ENCODE measurements around the gene KERA.

Gene KERA

DNA sequence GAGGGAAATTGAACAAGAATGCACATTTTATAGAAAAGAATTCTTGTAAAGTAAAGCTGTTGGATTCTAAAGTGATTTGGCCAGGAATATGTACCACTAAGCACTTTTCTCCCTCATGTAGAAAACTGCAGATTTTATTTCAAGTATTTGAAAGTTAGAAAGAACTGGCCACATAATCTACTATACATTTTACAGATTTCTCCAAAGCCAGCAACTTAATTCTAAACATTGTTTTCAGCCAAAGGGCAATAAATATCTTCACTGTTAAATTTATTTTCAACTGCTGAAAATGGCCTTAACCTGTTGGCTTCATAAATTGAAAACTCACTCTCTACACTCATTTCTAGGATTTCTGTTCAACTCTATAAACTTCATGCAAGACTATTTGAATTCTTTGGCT, 15.6 kb upstream of the KERA start:
- DNase-seq (ENCODE audit: low read depth): no peak

DNA sequence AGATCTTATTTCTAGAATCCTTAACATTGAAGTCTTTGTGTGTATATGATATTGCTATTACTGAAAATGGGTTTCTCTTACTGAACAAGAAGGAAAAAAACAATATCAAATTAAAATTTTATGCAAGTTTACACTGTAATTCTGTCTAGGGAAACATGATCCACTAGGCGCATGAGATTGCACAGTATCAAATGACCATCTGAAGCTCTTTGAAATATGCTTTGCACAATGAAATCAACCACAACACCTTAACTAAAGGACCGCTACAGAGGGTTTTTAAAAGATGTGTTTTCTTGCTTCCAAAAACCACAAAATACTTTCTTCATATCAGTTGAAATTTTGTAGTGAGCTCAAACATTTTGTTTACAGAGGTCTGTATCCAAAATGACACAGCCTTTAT, 15.1 kb upstream of the KERA start:
- no peak for DNase-seq (ENCODE audit: low read depth)

DNA sequence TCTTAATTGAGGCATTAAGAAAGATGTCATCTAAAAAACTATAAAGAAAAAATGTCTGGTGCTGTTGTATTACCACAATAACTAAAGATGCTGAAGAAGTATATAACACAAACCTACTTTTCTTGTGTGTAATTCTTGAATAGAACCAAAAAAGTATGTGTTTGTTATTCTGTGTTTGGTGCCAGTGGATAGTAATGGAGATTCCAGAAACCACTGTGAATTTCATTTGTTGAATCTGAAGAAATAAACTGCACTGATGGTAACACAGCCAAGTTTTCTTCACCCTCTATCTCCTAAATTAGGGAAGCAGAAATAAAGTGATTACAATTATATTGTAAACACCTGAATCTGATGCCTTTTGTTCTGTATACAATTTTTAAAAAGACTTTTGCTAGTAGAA, 13.1 kb upstream of the KERA start:
- no peak for DNase-seq (ENCODE audit: low read depth)

DNA sequence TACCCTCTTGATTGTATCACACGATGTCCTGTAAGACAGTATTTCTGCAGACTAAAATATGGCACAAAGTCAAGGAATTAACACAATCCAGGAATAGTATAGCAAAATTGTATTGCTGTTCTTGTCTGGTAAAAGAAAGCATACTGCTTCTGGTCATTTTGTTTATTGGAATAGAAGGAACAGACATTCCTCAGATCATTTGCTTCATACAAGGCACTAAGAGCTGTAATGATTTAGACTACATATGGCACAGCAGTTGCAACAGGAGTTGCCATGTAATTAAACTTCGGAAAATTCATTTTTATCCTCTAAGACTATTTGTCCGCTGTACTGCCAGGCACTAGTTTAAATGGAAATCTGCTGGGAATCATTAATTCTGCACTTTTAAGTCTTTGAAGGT, 7.6 kb upstream of the KERA start:
- no peak for DNase-seq (ENCODE audit: low read depth)

DNA sequence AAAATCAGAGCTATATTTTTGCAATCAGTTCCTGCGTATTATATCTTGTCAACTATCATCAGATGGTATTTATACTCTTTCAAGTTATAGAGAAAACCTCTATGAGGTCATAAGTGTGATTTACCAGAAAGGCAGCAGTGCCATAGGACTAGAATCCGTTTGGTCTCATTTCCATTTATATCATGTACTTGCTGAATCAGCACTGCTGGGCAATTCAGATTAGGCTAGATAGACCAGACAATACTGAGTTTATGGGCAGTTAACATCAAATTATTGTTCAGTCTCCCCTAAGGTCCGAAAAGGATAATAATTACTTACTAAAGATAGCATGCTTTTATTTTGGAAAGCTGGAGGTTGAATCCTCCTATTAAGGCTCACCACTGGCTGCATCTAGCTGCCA, 6.8 kb upstream of the KERA start:
- DNase-seq (ENCODE audit: low read depth): no peak

DNA sequence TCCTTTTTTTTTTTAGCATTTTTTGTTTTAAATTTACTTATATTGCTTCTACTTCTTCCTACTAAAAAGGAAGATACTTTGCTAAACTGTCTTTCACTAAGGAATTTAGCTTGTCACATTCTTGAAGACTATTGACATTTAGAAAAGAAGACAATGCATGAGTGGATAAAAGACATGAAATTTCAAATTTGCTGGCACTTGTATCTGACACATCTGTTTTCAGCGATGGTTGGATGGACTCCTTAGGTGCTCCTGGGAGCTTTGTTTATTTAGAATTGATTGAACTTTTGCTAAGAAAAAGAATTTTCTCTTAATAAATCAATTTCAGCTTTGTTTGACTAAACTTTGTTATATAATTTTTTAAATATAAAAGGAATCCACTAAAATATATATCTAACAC, 3.3 kb upstream of the KERA start:
- no peak for DNase-seq (ENCODE audit: low read depth)

DNA sequence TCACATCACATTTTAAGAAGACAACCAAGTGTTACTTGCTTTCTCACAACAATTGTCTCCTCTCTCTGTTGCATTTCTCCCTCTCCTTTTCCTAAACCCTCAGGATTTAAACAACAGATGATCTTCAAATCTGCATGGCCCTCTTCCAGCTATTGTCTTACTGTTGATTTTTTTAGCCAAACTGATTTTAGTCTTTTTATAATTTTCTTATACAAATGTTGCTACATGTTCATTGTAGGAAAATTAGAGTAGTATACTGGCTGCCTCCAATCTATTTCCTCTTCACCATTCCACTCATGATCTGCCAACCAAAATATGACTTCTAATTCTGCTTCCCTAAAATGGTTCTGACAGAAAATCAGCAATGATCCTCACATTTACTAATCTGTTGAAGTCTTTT, 1.4 kb upstream of the KERA start:
- no peak for DNase-seq (ENCODE audit: low read depth)

DNA sequence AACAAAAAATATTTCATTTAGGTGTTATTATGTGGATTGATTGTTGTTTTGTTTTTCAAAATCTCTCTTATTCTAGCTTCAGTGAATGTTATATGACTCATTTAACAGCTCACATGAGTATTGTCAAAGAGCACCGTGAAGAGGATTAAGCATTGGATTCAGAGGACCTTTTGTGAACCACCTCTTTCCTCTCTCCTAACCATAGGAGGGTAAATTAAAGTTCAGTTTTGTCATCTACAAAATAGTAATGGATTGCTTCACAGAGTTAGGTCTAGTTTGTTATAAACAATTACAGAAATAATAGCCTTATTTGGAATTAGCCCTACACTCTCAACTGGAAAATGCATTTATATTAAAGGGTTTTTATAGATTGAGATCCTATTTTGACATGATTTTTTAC, 962 bp upstream of the KERA start:
- no peak for DNase-seq (ENCODE audit: low read depth)

DNA sequence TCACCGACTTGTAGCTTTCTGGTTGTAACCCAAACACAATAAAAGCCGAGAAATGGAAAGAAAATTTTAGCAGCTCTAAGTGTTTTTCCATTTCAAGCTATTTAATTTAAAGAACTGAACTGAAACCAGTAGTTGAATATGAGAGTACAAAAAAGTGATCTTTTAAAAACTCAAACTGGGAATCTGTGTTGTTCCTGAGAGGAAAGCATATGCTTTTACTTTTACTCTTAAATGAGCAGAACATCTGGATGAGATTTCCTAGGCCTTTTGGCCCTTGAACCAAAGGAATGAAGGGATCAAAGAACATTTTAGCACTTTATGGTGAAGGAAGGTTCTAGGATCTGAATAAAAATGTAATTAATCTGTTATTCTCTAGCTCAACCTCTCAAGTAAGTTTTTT, 1.3 kb downstream of the KERA start:
- DNase-seq (ENCODE audit: low read depth): no peak

DNA sequence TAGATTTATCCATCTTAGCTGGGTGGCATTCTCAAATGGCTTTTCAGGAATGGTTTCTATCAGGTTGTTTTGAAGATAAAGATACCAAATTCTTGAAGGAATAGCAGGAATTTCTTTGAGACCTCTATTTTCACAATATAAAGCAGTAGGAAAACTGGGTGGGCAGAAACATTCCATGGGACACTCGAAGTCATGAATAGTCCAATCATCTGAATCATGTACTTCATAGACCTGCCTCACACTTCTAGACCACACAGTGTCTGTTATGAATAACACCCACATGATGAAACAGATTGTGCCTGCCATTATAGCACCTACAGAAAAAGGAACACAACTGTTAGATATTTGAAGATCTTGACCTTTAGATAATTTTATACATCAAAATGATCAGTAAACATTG, 1.8 kb downstream of the KERA start:
- no peak for DNase-seq (ENCODE audit: low read depth)

DNA sequence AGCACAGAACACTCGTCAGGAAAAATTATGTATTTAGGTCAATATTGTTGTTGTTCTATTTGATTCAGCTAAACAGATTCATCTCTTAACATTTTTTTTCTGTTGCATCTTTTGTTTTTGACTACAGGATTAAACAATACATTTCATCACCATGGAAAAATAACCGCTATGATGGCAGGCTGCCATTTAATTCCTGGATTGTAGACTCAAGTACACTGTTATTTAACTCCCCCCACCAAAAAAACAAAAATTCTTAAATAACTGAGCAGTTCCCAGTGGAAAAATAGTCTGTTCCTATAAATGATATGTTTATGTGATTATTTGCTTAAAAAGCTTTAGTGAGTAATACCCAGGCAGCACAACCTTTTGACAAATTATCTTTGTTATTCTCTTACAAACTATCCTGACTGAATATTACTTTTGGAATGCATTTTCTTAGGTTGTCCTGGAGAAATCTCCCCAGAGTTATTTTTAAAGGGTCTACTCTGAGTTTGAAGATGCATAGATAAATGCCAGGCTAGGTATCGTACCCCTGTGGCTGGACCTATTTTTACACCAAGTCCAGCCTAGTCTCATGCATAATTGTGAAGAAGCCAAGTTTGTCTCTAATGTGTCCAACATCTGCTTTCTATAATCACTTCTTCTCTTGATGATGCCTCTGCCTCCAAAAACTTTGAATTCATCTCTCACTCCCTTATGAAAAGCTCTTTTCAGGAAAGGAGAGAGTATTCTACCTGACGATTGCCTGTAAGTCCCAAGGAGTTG, 3.7 kb downstream of the KERA start:
- DNase-seq (ENCODE audit: low read depth): no peak

DNA sequence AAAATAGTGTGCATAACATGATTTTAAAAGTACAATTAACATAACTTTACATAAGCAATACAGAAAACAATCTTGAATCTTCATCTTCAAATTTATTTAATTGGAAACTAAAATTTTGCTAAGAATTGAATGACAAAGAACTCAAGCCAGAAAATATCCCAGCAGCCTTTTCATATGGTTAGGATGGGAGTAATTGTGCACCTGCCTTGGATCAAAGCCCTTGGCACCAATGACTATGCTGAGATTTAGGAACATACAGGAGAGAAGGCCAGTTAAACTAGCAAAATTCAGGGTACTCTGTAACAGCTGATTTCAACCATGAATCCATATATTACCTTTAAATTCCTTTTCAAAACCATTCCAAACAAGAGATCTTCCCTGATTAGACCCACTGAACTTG, 5.8 kb downstream of the KERA start:
- no peak for DNase-seq (ENCODE audit: low read depth)

DNA sequence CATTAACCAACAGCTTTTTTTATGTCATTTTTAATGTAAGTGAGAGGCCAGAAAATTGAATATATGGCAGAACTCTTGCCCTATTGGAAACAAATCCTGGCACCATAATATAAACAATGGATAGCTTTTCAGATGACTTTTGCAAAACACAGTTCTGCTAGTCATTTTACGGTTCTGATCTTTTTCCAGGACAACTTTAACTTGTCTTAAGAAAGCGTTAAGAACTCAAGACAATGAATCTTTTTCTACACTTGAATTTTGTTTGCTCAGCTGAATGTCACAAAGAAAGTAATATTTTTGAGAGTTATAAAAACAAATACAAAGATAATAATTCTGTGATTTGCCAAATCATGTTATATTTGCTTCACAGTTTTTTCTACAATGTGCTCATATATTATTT, 13.2 kb downstream of the KERA start:
- no peak for DNase-seq (ENCODE audit: low read depth)

DNA sequence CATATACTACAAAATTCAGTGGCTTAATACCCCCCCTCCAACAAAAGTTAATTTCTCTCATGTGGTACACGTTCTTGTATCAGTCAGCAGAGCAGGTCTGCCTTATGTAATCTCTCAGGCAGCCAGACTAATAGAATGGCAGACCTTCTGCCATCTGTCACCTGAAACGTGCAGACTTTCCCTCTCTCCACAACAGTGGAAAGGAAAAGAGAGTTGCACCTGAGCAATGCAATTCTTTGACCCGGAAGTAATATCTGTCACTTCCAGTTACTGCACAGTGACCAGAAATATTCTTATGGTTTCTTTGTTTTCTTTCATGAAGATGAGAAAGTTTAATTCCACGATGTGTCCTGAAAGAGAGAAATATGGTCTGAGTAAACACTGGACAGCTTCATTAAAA, 14.4 kb downstream of the KERA start:
- no peak for DNase-seq (ENCODE audit: low read depth)

DNA sequence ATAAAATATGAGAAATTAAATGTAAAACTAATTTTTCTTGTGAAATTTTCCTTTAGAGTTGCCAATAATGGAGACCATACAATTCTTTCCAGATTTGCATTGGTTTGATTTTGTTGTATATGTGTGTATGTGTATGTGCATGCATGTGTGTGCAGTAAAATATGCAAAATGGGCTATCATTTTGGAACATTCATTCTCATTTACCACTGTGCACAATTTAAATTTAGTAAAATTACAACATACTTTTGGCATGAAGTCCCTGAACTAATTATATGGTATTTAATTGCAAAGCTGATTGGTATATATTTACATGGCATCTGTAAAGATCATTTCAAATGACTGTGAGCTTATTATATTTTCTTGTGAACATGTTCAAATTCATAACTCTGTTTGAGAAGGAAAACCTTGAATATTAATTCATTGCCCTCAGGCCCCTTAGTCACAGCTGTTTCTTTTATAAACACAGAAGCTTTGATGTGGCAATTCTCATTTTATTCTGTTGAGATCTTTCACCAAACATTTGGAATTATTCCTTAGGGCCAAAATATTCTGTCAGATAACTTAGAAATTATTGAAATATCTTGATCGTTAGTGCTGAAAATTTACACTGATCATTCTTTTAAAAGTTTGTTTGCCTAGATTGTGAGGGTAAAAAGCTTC, 17.6 kb downstream of the KERA start:
- DNase-seq (ENCODE audit: low read depth): no peak

DNA sequence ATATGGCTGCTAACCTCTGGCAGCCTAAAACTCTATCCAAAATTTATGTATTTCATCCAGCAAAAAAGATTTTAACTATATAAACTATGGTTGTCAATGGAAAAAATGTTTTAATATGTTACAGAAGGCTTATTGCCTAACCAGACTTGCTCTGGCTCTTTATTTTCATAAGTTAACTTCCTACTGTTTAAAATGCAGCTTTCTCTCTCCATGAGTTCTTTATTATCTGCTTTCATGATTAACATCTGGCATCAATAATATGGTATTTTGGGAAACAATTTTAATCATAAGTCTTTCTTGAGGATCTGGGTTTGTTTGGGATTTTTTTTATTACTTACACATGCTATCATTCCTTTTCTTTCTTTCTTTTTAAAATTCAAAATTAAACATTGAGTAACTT, 20.5 kb downstream of the KERA start:
- no peak for DNase-seq (ENCODE audit: low read depth)

DNA sequence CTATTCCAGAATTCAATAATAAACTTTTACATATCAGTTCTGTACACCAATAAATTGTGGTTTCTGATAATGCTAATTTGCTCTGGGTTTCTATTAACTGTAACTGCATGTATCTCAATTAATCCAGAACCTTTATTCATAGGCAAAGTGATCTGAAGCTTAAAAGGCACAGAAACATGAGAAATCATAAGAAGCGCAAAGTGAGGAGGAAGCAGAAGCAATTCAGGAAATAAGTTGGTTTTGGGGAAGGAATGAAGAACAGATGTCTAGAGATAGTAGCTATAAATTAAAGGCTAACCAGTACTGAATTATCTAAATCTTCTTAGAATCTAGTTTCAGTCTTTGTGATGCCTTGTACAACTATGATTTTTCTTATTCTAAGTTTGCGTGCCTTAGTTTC, 24.6 kb downstream of the KERA start:
- DNase-seq (ENCODE audit: low read depth): no peak

DNA sequence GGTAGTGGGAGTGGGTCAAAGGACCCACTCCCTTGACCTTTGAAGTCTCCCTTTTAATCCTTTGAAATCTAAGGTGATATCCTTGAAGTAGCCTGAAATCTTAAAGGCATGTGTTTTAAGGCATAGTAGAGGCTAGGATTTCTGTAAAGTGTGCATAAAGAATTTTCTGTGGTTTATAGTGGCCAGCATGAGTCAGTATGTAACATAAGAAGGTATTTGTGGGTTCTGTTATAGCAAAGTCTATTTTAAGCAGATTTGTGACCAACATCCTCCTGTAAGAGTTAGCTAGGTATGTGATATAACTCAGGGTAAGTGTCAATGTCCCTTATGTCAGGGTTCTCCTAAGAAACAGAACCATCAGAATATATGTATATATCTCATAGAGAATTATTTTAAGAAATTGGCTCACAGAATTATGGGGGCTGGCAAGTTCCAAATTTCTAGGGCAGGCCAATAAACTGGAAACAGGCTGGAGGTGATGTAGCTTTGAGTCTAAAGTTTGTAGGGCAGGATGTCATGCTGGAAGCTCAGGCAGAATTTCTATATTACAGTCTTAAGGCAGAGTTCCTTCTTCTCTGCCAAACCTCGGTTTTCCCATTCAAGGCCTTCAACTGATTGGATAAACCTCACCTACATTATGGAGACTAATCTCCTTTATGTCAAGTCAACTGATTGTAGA, 34.4 kb downstream of the KERA start:
- no peak for DNase-seq (ENCODE audit: low read depth)

DNA sequence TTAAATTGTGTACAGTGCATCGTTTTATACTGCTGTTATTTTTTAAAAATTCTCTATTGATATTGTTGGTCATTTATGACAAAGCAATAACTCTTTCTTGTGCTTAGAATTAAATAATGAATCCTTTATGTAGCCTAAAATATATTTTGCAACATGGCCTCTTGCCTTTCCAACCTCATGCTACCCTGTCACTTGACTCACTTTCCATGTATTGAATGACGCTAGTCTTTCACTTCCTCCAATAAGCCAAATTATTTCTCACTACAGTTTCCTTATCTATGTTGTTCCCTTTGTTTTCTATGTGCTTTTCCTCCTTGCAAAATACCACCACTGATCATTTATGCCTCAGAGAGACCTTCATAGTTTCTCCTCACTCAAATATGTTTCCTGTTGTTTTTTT, 36.7 kb downstream of the KERA start:
- DNase-seq (ENCODE audit: low read depth): no peak

DNA sequence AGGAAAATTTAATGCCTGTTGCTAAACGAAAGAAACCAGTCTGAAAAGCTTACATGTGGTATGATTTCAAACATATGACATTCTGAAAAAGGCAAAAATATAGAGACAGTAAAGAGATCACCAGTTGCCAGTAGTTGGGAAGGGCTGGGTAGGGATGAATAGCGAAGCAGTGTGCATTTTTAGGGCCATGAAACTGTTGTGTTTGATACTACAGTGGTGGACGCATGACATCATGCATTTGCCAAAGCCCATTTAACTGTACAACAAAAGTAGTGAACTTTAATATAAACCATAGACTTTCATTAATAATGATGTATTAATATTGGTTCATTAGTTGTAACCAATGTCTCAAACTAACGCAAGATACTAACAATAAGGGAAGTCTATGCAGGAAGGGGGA, 38.4 kb downstream of the KERA start:
- no peak for DNase-seq (ENCODE audit: low read depth)

DNA sequence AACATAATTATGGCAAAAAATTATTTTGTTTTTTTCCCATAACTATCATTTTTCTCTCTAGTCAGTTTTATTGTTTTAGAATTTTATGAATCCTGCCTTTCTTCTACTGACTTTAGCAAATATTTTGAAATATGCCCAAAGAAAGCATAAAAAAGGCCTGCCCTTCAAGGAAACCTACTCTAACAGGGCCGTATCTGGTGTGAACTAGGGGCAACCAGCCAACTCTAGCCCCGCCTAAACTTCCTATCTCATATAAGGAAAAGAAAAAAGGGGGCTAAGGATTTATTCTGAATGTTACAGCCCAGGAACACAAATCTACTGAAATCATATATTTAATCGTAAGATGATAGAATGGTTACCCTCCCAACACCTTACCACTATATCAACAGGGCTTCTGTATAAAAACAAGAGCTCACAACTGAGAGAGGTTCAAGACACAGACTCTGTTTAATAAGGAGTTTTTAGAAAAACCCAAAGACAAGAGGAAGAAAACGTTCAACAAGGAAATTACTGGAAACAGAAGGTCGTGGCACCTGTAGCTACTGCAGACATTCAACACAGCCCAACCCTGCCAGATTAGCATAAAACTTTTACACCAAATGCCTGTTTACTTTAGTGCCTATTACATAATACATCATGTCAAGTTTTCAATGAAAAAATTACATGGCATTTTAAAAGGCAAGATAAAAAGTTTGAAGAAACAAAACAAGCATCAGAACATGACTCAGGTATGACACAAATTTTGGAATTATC, 40.1 kb downstream of the KERA start:
- no peak for DNase-seq (ENCODE audit: low read depth)

DNA sequence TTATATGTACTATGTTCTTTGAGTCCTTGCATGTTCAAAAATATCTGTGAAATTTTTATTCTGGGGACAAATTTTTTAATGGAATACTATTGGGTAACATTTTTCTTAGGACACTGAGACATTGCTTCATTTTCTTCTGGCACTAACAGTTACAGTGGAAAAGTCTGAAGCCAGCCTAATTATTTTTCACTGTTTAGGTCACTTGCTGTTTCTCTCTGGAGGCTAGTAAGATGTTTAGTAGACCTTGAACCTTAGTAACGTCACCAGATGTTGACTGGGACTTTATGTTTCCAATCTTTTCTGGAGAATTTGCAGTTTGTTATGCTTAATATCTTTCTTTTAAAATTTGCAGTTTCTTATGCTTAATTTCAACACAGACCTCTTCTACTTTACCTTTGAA, 40.8 kb downstream of the KERA start:
- DNase-seq (ENCODE audit: low read depth): no peak
